H1 (cell line): ENCODE results near the gene TEX9. TPM values are rescaled to one million over a fixed set of nuclear protein-coding genes. Genes with fewer than 3 reads are reported as not detected.

Experiments used
- CTCF ChIA-PET: fragments of 300-600 bp; sonication (Branson Sonifier 250); formaldehyde crosslinking; loops from one replicate; lab custom pipeline; 2021; ENCODE audit not compliant: partially characterized antibody; lab: Charles Lee
- POLR2A ChIA-PET: fragments of 300-600 bp; sonication (Branson Sonifier 250); formaldehyde crosslinking; loops from one replicate; lab custom pipeline; 2021; ENCODE audit warnings: inconsistent platforms; ENCODE audit not compliant: partially characterized antibody; lab: Charles Lee
- DNase-seq, 2 experiments: peaks; one replicate each; pipeline versions ENCODE4 v3.0.0 to v3.0.0-alpha.2; 2010 to 2022; ENCODE audit warnings: low spot score in 2 of 2, low read depth in 1 of 2, mixed read lengths in 1 of 2
- FAIRE-seq: peaks from 2 replicates; lab custom pipeline; 2011; peaks lifted over from hg19 to GRCh38; lab: Jason Lieb, UNC
- H2AFZ ChIP-seq: 2 replicates; pipeline ENCODE4 v1.8.1; 2012; ENCODE audit warnings: low read length, inconsistent platforms
- H2AK5ac ChIP-seq: 2 replicates; pipeline ENCODE4 v1.6.1; 2013; ENCODE audit warnings: low read depth, low read length
- H2BK120ac ChIP-seq: replicated peaks from 2 replicates; pipeline ENCODE3; 2013; ENCODE audit warnings: low read depth, low read length, inconsistent platforms
- H2BK12ac ChIP-seq: 2 replicates; pipeline ENCODE4 v1.6.1; 2013; ENCODE audit warnings: low read depth, low read length
- H2BK15ac ChIP-seq: 2 replicates; pipeline ENCODE4 v1.6.1; 2013; ENCODE audit warnings: low read length
- H2BK20ac ChIP-seq: 2 replicates; pipeline ENCODE4 v1.6.1; 2013; ENCODE audit warnings: low read length
- H2BK5ac ChIP-seq: 2 replicates; pipeline ENCODE4 v1.6.1; 2013; ENCODE audit warnings: low read depth, low read length
- H3K14ac ChIP-seq: 2 replicates; pipeline ENCODE4 v1.6.1; 2013; ENCODE audit warnings: inconsistent platforms; ENCODE audit not compliant: insufficient read length
- H3K18ac ChIP-seq: 2 replicates; pipeline ENCODE4 v1.6.1; 2013; ENCODE audit warnings: low read length; ENCODE audit errors: extremely low read depth
- H3K23ac ChIP-seq: 2 replicates; pipeline ENCODE4 v1.6.1; 2013; ENCODE audit warnings: inconsistent platforms; ENCODE audit not compliant: insufficient read length
- H3K23me2 ChIP-seq: 2 replicates; pipeline ENCODE4 v1.6.1; 2013; ENCODE audit warnings: low read depth, low read length
- H3K27ac ChIP-seq: 2 replicates; pipeline ENCODE4 v1.6.1; 2011; ENCODE audit warnings: low read depth, low read length, inconsistent platforms
- H3K27me3 ChIP-seq, 4 experiments: replicated peaks in 1 of 4; 1 replicate in 1 of 4; 2 replicates in 3 of 4; pipeline versions ENCODE4 v1.6.1 to v1.8.1; 2011 to 2013; ENCODE audit warnings: low read length in 3 of 4, mild to moderate bottlenecking in 3 of 4, inconsistent platforms in 2 of 4, mixed read lengths in 2 of 4, moderate library complexity in 1 of 4; ENCODE audit not compliant: control insufficient read depth in 3 of 4, insufficient read depth in 3 of 4; ENCODE audit errors: extremely low read depth in 1 of 4
- H3K36me3 ChIP-seq, 4 experiments: 2 replicates each; pipeline versions ENCODE4 v1.6.1 to v1.8.1; 2011 to 2013; ENCODE audit warnings: mild to moderate bottlenecking in 4 of 4, low read length in 3 of 4, moderate library complexity in 2 of 4, control low read depth in 1 of 4, inconsistent platforms in 1 of 4; ENCODE audit not compliant: insufficient read depth in 4 of 4, control insufficient read depth in 2 of 4
- H3K4ac ChIP-seq: replicated peaks from 2 replicates; pipeline ENCODE3; 2013; ENCODE audit warnings: low read length, low read depth, mixed read lengths, inconsistent platforms; ENCODE audit not compliant: insufficient read length
- H3K4me1 ChIP-seq, 4 experiments: replicated peaks in 1 of 4; 1 replicate in 1 of 4; 2 replicates in 3 of 4; pipeline versions ENCODE4 v1.6.1 to v1.8.1; 2011 to 2013; ENCODE audit warnings: low read length in 3 of 4, inconsistent platforms in 2 of 4, mixed read lengths in 1 of 4; ENCODE audit not compliant: insufficient read depth in 4 of 4, control insufficient read depth in 3 of 4
- H3K4me2 ChIP-seq, 2 experiments: 2 replicates each; pipeline versions ENCODE4 v1.6.1 to v1.8.1; 2011 to 2013; ENCODE audit warnings: low read depth in 2 of 2, low read length in 2 of 2, control low read depth in 1 of 2, inconsistent platforms in 1 of 2, mild to moderate bottlenecking in 1 of 2; ENCODE audit not compliant: insufficient read depth in 1 of 2
- H3K4me3 ChIP-seq, 4 experiments: fragments of 200-600, 300-600 bp in 1 of 4; sonication (generic), shearing (Covaris generic), sonication (Bioruptor Twin) in 1 of 4; 2 replicates each; pipeline versions ENCODE4 v1.5.1 to v1.8.1; 2011 to 2016; ENCODE audit warnings: low read length in 4 of 4, low read depth in 3 of 4, control low read depth in 2 of 4, inconsistent platforms in 2 of 4, mild to moderate bottlenecking in 2 of 4, mixed read lengths in 1 of 4, moderate library complexity in 1 of 4; ENCODE audit not compliant: insufficient read depth in 2 of 4; ENCODE audit errors: extremely low read depth in 1 of 4
- H3K56ac ChIP-seq: replicated peaks from 2 replicates; pipeline ENCODE3; 2013; ENCODE audit warnings: low read depth, mild to moderate bottlenecking, mixed read lengths, low read length, inconsistent platforms; ENCODE audit not compliant: insufficient read length
- H3K79me1 ChIP-seq: 2 replicates; pipeline ENCODE4 v1.6.1; 2013; ENCODE audit warnings: low read depth, low read length, control low read depth
- H3K79me2 ChIP-seq, 2 experiments: 2 replicates each; pipeline versions ENCODE4 v1.6.1 to v1.8.1; 2012 to 2013; ENCODE audit warnings: low read length in 2 of 2, mild to moderate bottlenecking in 2 of 2, inconsistent platforms in 1 of 2; ENCODE audit not compliant: insufficient read depth in 2 of 2, control insufficient read depth in 1 of 2
- H3K9ac ChIP-seq, 4 experiments: replicated peaks in 1 of 4; 1 replicate in 1 of 4; 2 replicates in 3 of 4; pipeline versions ENCODE4 v1.6.1 to v1.8.1; 2011 to 2013; ENCODE audit warnings: low read depth in 3 of 4, low read length in 3 of 4, control low read depth in 2 of 4, mild to moderate bottlenecking in 2 of 4, moderate library complexity in 2 of 4, inconsistent platforms in 1 of 4; ENCODE audit errors: extremely low read depth in 1 of 4
- H3K9me3 ChIP-seq, 2 experiments: 2 replicates each; pipeline versions ENCODE4 v1.6.1 to v1.8.1; 2012 to 2013; ENCODE audit warnings: mild to moderate bottlenecking in 2 of 2, moderate library complexity in 2 of 2, control low read depth in 1 of 2, inconsistent platforms in 1 of 2, low read depth in 1 of 2, low read length in 1 of 2, mixed read lengths in 1 of 2; ENCODE audit not compliant: insufficient read depth in 2 of 2
- H4K20me1 ChIP-seq, 2 experiments: replicated peaks in 1 of 2; 2 replicates each; pipeline versions ENCODE3 to v1.8.1; 2011 to 2013; ENCODE audit warnings: inconsistent platforms in 2 of 2, low read length in 2 of 2, mild to moderate bottlenecking in 1 of 2; ENCODE audit not compliant: insufficient read depth in 2 of 2, control insufficient read depth in 1 of 2
- H4K5ac ChIP-seq: 2 replicates; pipeline ENCODE4 v1.6.1; 2013; ENCODE audit warnings: low read length, low read depth, mixed read lengths, inconsistent platforms; ENCODE audit not compliant: insufficient read length
- H4K8ac ChIP-seq: 2 replicates; pipeline ENCODE4 v1.8.0; 2013; ENCODE audit warnings: mild to moderate bottlenecking, moderate library complexity, low read length, inconsistent platforms; ENCODE audit not compliant: insufficient read depth; ENCODE audit errors: extremely low read depth
- H4K91ac ChIP-seq: replicated peaks from 2 replicates; pipeline ENCODE3; 2013; ENCODE audit warnings: low read length, mixed read lengths, inconsistent platforms; ENCODE audit not compliant: insufficient read length
- CHD2 ChIP-seq: IDR thresholded peaks from 2 replicates; pipeline ENCODE4 v1.6.1; 2012; ENCODE audit warnings: low read length, improper control_type of control experiment
- SIRT6 ChIP-seq: IDR thresholded peaks from one replicate; pipeline ENCODE4 v1.7.1; 2012; ENCODE audit warnings: low read length, inconsistent platforms
- TAF7 ChIP-seq: optimal IDR thresholded peaks from 2 replicates; pipeline ENCODE3; 2011; ENCODE audit warnings: low read depth, mild to moderate bottlenecking, inconsistent platforms, low read length, moderate library complexity, borderline replicate concordance
- polyA plus RNA-seq, 7 experiments: library from polyadenylated mRNA; depleted of rRNA in 3 of 7; stranded (reverse) in 5 of 7; unstranded in 2 of 7; fragments of >200 nt in 5 of 7; fragments of 200-250 nt in 2 of 7; gene quantifications; 1 replicate in 5 of 7; 2 replicates in 1 of 7; 4 replicates in 1 of 7; pipeline versions ENCODE4 v1.2.1 to v1.2.3, GENCODE V29; 2011 to 2013; ENCODE audit warnings: missing spikeins in 2 of 7, mixed read lengths in 2 of 7
- total RNA-seq: library from RNA; stranded (reverse); fragmentation: NEBNext Ultra II Directional; extraction: Animal tissue kit (Norgen Biotek cat#: 25700); gene quantifications from 2 replicates; pipeline ENCODE4 v1.2.1, GENCODE V29; 2021

Gene TEX9
- total and polyA plus RNA-seq, 2 of the 8 experiments (the other 6 are each of a cell fraction or from before 2014, with no cell fraction given) = 3.4 to 12.3 TPM

GRCh38 chr15:56353740-56354139, 11.5 kb upstream of the TEX9 start:
- no peak overlapping the region for H3K27ac ChIP-seq
- no peaks in the 10 kb centered on the region for H3K9me3 ChIP-seq
- H3K4ac ChIP-seq = no peak overlapping the region
- no peaks in the 10 kb centered on the region for H4K20me1 ChIP-seq
- no peak overlapping the region for H2AFZ ChIP-seq
- H3K79me1 ChIP-seq = no peaks in the 10 kb centered on the region
- H2BK120ac ChIP-seq = no peak overlapping the region
- H2BK5ac ChIP-seq = no peak overlapping the region
- H3K23ac ChIP-seq = no peak overlapping the region
- H2BK15ac ChIP-seq = no peak overlapping the region
- no peaks in the 10 kb centered on the region; a peak in 1 of 8 replicates for H3K36me3 ChIP-seq
- ChIA-PET POLR2A (no interaction called here), CTCF (no interaction called here)
- H4K8ac ChIP-seq = no peak overlapping the region
- H3K4me3 ChIP-seq = no peak overlapping the region
- H2BK20ac ChIP-seq = no peak overlapping the region
- no peak overlapping the region for H3K4me2 ChIP-seq
- H4K91ac ChIP-seq = no peak overlapping the region
- no peak overlapping the region for H3K18ac ChIP-seq
- no peak overlapping the region for H2AK5ac ChIP-seq
- H4K5ac ChIP-seq = no peak overlapping the region
- FAIRE-seq (no peak), DNase-seq (no peak)
- H3K27me3 ChIP-seq = no peaks in the 10 kb centered on the region
- H3K9ac ChIP-seq = no peak overlapping the region
- H3K14ac ChIP-seq = no peak overlapping the region
- H2BK12ac ChIP-seq = no peak overlapping the region
- no peaks in the 10 kb centered on the region for H3K23me2 ChIP-seq
- no peaks in the 10 kb centered on the region for H3K79me2 ChIP-seq
- H3K56ac ChIP-seq = no peak overlapping the region
- H3K4me1 ChIP-seq = peaks cover 0 to 4% (median 1%) of the 10 kb centered on the region in 4 experiments; a peak in 3 of 7 replicates
- TF ChIP-seq SIRT6 = no peak
- no peak for TF ChIP-seq TAF7
- TF ChIP-seq CHD2 = no peak
